Subcutaneous adipose tissue (tissue), 4 donors: Measurements from ENCODE around the gene ADGRG1. TPM values are rescaled to one million over a fixed set of nuclear protein-coding genes. Genes with fewer than 3 reads are reported as not detected.

ENCODE experiments used
- CTCF ChIP-seq: fragments of 450-650 bp; IDR thresholded peaks from one replicate; pipeline ENCODE4 v1.5.1; 2016; ENCODE audit warnings: low read depth, mild to moderate bottlenecking, control low read depth, antibody characterized with exemption, moderate library complexity
- total RNA-seq, 4 donors: library from RNA; depleted of rRNA; stranded (reverse); fragments of >200 nt; gene quantifications; one replicate each; pipeline ENCODE4 v1.1.0, GENCODE V29; 2016

Gene ADGRG1
- total RNA-seq, 4 donors from 2014 or later, result 10.0 to 92.5 (median 21.2) TPM

GRCh38 chr16:57618296-57619132 is 9.9 kb upstream of the ADGRG1 start:
- no peak for TF ChIP-seq CTCF

GRCh38 chr16:57619133-57619605 is 9.3 kb upstream of the ADGRG1 start:
- no peak for TF ChIP-seq CTCF

GRCh38 chr16:57619606-57620334 is 8.7 kb upstream of the ADGRG1 start:
- no peak for TF ChIP-seq CTCF

GRCh38 chr16:57620335-57621231 is 7.8 kb upstream of the ADGRG1 start:
- no peak for TF ChIP-seq CTCF

GRCh38 chr16:57621521-57622271 is 6.7 kb upstream of the ADGRG1 start:
- no peak for TF ChIP-seq CTCF

GRCh38 chr16:57622361-57623250 is 5.8 kb upstream of the ADGRG1 start:
- no peak for TF ChIP-seq CTCF
